GM13976 (cell line): ENCODE data around the gene SLC4A2.

ENCODE experiments used
- DNase-seq: peaks from one replicate; pipeline ENCODE4 v3.0.0; 2012; ENCODE audit warnings: low spot score
- in situ Hi-C: fragments of 300-500 bp; cut with MboI; formaldehyde crosslinking; loops from one replicate; pipeline ENCODE4 v1.12.0; 2022; ENCODE audit warnings: low sequenced_read_pairs, mixed read lengths, inconsistent platforms; ENCODE audit not compliant: unreplicated experiment
- TF ChIP-seq, protein P1 (sequence below): IDR thresholded peaks from 2 replicates; pipeline ENCODE4 v1.5.1; 2012; ENCODE audit warnings: borderline replicate concordance, mild to moderate bottlenecking; ENCODE audit not compliant: insufficient read depth; ENCODE audit errors: extremely low read depth, missing control alignments, control extremely low read depth

Gene SLC4A2

DNA sequence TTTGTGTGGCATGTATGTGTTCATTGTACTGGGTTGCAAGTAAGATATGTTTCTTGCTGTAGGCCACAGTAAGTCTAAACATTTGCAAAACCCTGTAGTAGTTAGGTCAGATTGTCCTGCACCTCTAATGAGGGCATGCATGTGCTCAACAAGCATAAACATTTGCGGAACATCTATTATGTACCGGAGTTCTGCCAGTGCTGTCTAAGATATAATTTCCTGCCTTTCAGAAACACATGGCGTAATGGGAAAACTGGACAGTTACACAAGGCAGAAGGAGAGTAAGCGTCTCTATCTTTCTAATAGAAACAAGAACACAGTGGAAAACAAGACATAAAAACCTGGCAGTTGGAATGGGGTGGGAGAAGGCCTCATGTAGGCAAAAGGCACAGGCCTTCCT is 28.4 kb upstream of the SLC4A2 start:
- TF ChIP-seq, protein P1, sequence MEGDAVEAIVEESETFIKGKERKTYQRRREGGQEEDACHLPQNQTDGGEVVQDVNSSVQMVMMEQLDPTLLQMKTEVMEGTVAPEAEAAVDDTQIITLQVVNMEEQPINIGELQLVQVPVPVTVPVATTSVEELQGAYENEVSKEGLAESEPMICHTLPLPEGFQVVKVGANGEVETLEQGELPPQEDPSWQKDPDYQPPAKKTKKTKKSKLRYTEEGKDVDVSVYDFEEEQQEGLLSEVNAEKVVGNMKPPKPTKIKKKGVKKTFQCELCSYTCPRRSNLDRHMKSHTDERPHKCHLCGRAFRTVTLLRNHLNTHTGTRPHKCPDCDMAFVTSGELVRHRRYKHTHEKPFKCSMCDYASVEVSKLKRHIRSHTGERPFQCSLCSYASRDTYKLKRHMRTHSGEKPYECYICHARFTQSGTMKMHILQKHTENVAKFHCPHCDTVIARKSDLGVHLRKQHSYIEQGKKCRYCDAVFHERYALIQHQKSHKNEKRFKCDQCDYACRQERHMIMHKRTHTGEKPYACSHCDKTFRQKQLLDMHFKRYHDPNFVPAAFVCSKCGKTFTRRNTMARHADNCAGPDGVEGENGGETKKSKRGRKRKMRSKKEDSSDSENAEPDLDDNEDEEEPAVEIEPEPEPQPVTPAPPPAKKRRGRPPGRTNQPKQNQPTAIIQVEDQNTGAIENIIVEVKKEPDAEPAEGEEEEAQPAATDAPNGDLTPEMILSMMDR: no peak
- in situ Hi-C loops: no loop called here
- DNase-seq: no peak

DNA sequence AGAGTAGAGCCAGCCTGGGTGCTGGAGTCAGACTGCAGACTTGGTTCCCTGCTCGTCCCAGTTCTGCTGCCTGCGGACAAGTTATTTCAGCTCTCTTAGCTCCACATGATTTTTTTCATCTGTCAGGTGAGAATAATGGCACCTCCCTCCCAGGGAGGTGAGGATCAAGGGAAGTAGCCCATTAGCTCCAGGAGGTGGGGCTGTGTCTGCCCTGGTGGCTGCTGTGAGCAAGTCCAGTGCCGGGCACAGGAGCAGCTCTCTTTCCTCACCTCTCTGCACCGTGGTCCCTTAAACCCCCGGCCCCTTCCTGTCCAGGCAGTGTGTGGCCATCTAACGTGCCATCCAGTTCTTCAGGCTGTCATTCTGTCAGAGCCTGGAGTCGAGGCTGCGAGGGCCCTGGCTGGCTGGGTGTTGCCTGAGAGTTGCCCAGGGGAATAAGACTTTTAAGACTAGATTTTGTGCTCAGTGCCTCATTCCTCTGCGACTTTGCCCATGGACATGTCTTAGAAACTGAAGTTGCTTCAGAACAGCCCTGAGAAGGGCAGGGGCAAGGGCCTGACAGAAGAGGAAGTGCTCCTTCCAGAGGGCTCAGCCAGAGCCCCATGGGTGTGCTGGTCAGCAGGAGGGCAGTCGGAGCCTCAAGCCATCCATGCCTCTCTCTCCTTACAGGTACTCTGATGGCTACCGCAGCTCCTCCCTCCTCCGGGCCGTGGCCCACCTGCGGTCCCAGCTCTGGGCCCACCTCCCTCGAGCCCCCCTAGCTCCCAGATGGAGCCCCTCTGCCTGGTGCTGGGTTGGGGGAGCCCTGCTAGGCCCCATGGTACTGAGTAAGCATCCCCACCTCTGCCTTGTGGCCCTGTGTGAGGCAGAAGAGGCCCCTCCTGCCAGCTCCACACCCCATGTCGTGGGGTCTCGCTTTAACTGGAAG is 26.2 kb upstream of the SLC4A2 start:
- no peak for DNase-seq
- in situ Hi-C loops: no loop called here
- TF ChIP-seq, protein P1: no peak

DNA sequence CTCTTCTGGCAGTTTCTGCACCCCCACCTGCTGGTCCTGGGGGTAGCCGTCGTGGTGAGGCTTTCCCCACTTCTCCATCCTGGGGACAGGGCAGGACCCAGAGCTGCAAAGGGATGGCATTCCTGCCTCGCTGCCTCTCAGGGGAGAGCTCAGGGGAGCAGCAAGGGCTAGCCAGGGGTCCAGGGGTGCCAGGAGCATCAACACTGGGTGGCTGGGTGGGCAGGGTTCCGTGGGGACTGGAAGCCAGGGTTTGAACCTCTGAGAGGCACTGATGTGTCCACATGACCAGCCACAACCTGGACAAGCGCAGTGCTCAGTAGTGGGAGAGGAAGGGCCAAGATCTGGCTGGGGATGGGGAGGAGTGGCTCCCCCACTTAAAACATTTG is 25.5 kb upstream of the SLC4A2 start:
- TF ChIP-seq, protein P1: no peak
- in situ Hi-C loops: no loop called here
- DNase-seq: no peak

DNA sequence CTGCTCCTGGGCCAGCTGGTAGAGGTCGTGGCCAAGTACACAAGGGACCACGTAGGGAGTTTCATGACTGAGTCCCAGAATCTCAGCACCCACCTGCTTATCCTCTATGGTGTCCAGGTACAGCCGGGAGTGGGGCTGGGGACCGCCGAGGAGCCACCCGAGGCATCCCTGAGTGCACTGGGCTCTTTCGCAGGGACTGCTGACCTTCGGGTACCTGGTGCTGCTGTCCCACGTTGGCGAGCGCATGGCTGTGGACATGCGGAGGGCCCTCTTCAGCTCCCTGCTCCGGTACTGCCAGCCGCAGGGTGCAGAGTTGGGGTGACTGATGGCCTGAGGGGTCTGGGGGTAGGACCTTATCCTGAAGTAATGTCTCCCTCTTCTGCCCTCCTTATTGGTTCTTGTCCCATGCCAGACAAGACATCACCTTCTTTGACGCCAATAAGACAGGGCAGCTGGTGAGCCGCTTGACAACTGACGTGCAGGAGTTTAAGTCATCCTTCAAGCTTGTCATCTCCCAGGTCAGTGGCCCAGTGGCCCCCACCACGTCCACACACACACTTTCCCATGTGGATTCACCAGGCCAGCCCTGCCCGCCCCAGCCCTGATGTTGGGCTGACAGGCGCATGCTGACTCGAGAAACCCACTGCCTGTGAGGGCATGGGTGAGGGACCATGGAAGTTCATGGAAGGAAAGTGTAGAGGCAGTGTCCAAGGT is 24.9 kb upstream of the SLC4A2 start:
- in situ Hi-C loops: no loop called here
- DNase-seq: no peak
- TF ChIP-seq, protein P1: no peak

DNA sequence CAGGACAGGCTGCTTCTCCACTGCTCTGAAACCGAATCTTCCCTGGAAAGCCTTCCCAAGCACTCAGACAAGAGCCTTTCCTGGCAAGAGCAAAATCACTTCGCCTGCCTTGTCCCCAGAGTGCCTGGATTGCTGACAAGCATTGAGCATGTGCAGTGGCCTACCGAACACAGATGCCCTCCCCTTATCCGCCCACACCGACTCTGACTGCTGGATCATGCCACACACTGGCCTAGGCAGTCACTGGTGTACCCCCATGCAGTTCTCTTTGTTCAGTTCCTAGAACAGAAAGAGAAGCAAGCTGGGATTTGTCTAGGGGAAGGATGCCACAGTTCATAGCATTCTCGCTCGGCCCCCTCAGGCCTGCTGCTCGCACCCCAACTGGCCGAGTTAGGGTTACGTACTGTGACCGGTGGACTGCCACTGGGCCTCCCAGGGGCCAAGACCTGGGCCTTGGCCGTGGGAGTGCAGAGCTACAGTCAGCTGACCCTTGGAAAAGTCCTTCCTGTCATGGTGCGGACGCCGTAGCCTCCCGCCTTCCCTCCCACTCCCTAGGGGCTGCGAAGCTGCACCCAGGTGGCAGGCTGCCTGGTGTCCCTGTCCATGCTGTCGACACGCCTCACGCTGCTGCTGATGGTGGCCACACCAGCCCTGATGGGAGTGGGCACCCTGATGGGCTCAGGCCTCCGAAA is 24.2 kb upstream of the SLC4A2 start:
- in situ Hi-C loops: no loop called here
- DNase-seq: no peak
- TF ChIP-seq, protein P1: no peak

DNA sequence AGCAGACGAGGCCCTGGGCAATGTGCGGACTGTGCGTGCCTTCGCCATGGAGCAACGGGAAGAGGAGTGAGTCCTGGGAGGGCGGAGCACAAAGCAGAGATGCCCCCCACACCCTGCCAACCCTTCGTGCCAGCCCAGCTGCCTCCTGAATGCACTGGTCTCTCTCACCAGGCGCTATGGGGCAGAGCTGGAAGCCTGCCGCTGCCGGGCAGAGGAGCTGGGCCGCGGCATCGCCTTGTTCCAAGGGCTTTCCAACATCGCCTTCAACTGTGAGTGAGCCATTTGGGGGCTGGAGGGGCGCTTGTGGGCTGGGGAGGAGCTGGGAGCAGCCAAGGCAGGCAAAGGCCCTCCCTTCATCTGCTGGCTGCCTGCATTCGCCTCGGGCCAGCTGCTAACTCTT is 23.5 kb upstream of the SLC4A2 start:
- TF ChIP-seq, protein P1: no peak
- in situ Hi-C loops: no loop called here
- no peak for DNase-seq
